Mammary epithelial cell (primary cell): ENCODE data around the gene CHCHD5.

ENCODE experiments used
- EZH2 ChIP-seq: IDR thresholded peaks from 2 replicates; pipeline ENCODE4 v1.6.1; 2012; ENCODE audit warnings: low read length, inconsistent platforms, borderline replicate concordance
- TF ChIP-seq, protein P1 (sequence below), 2 donors: IDR thresholded peaks in 1 of 2; conservative IDR thresholded peaks in 1 of 2; 2 replicates each; pipeline ENCODE4 v1.5.1; 2011 to 2012; ENCODE audit warnings: inconsistent platforms in 2 of 2, low read length in 2 of 2, mild to moderate bottlenecking in 2 of 2, control low read depth in 1 of 2, low read depth in 1 of 2; ENCODE audit not compliant: insufficient read depth in 1 of 2; ENCODE audit errors: extremely low read depth in 1 of 2

DNA sequence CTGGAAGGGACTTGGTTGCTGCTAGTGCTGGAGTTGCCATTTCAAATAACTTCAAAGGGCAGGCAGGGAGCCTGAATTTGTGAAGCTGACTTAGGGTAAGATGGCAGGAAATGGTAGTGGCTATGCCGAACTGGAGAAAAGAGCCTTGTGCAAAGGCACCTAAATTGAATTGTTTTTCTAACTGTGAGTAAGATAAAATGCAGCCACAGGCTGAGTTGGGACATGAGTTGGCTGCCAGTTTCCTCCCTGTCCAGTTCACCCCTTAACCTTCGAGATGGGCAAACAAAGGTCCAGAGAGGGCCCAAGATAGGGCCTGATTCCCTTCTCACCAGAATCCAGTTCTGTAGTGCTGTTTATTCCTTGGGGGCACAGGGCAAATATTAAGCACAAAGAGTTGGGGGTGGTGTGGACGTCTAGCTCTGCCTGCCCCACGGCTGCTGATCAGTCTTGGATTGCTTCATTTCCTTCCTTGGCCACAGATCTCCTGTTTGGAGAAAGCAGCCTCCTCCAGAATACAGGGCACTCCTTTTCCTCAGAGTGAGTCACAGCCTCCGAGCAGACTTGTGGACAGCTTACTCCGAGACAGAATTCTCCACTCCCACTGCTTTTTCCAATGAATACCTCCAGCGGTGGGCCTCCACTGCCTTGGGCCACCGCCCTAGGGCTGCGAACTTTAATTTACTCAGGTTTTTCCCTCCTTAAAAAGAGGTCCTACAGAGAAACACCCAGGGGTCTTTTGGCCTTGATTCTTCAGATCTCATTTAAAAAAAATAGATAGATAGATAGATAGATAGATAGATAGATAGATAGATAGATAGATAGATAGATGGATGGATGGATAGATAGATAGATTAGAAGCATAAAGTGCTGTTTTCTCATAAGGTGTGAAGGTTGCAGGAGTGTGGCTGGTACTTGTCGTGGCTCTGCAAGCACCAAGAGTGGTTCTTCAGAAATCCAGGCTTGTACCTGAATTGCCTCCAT, 42.9 kb downstream of the CHCHD5 start:
- TF ChIP-seq, protein P1, sequence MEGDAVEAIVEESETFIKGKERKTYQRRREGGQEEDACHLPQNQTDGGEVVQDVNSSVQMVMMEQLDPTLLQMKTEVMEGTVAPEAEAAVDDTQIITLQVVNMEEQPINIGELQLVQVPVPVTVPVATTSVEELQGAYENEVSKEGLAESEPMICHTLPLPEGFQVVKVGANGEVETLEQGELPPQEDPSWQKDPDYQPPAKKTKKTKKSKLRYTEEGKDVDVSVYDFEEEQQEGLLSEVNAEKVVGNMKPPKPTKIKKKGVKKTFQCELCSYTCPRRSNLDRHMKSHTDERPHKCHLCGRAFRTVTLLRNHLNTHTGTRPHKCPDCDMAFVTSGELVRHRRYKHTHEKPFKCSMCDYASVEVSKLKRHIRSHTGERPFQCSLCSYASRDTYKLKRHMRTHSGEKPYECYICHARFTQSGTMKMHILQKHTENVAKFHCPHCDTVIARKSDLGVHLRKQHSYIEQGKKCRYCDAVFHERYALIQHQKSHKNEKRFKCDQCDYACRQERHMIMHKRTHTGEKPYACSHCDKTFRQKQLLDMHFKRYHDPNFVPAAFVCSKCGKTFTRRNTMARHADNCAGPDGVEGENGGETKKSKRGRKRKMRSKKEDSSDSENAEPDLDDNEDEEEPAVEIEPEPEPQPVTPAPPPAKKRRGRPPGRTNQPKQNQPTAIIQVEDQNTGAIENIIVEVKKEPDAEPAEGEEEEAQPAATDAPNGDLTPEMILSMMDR (conservative IDR thresholded peaks at IDR 0.05 in 1 of 2, IDR thresholded peaks at IDR 0.05 in 1 of 2; ENCODE audit: extremely low read depth in 1 of 2, insufficient read depth in 1 of 2, low read depth in 1 of 2, low read length in 2 of 2), result no peak
- TF ChIP-seq EZH2, result no peak
